Measurements from ENCODE around the gene CREB3. TPM values are rescaled to one million over a fixed set of nuclear protein-coding genes. Genes with fewer than 3 reads are reported as not detected.
A peak's percentile ranks its signal among the peaks of the same experiment; 100 is the strongest.

CREB3 gene
- total RNA-seq, 1 donor from 2014 or later: 39.0 TPM

DNA sequence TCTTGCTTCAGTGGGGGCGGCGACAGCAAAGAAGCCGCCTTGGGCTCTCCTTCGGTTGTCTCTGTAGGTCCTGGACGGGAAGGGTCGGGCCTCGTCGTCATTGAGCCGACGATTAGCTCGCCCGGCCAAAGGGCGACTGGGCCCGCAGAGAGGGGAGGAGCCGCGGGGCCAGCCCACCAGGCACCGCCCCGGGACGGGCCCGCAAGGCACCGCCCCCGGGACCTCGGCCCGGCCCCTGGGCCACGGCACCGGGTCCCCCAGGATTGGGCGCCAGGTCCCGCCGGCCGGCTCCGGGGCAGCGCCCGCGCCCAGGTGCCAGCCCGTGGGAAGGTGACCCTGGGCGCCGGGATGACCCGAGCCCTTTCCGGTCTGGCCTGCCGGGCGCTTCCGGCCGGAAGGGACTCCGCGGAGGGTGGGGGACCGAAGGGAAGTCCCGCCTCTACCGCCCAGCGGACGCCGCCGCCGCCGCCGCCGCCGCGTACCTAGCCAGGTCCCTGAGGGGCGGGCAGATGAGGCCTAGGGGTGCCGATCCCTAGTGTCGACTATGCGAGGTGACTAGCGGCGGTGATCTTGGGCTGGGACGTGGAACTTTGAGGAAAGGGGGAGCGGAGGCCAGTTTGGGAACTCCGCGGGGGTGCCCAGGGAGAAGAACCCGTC, 16.5 kb downstream of the CREB3 start, which contains the start of the genes GBA2 and RGP1:
GBA2 (minus strand) TSS at position 371 of the 657 bp plus-strand sequence. CDS start 524 bp downstream, outside the sequence.
RGP1 (plus strand) TSS at position 430 of the 657 bp plus-strand sequence. CDS start 469 bp downstream, outside the sequence.
- Mint-ChIP-seq H3K36me3 (ENCODE audit: unreplicated experiment) (peaks cover 33% of the 10 kb centered on the region), H3K4me1 (ENCODE audit: unreplicated experiment) (peaks cover 47% of the 10 kb centered on the region), H3K9me3 (ENCODE audit: unreplicated experiment) (no peaks in the 10 kb centered on the region), H3K4me3 (ENCODE audit: unreplicated experiment) (peak within 1 kb of the TSS; percentile 90), H3K27me3 (ENCODE audit: unreplicated experiment) (no peaks in the 10 kb centered on the region), H3K27ac (ENCODE audit: unreplicated experiment) (peak within 1 kb of the TSS; percentile 89)
- DNase-seq (ENCODE audit: extremely low spot score, unreplicated experiment): peak; percentile 90
- TF ChIP-seq, protein P1, sequence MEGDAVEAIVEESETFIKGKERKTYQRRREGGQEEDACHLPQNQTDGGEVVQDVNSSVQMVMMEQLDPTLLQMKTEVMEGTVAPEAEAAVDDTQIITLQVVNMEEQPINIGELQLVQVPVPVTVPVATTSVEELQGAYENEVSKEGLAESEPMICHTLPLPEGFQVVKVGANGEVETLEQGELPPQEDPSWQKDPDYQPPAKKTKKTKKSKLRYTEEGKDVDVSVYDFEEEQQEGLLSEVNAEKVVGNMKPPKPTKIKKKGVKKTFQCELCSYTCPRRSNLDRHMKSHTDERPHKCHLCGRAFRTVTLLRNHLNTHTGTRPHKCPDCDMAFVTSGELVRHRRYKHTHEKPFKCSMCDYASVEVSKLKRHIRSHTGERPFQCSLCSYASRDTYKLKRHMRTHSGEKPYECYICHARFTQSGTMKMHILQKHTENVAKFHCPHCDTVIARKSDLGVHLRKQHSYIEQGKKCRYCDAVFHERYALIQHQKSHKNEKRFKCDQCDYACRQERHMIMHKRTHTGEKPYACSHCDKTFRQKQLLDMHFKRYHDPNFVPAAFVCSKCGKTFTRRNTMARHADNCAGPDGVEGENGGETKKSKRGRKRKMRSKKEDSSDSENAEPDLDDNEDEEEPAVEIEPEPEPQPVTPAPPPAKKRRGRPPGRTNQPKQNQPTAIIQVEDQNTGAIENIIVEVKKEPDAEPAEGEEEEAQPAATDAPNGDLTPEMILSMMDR (IDR thresholded peaks at IDR 0.05): no peak

DNA sequence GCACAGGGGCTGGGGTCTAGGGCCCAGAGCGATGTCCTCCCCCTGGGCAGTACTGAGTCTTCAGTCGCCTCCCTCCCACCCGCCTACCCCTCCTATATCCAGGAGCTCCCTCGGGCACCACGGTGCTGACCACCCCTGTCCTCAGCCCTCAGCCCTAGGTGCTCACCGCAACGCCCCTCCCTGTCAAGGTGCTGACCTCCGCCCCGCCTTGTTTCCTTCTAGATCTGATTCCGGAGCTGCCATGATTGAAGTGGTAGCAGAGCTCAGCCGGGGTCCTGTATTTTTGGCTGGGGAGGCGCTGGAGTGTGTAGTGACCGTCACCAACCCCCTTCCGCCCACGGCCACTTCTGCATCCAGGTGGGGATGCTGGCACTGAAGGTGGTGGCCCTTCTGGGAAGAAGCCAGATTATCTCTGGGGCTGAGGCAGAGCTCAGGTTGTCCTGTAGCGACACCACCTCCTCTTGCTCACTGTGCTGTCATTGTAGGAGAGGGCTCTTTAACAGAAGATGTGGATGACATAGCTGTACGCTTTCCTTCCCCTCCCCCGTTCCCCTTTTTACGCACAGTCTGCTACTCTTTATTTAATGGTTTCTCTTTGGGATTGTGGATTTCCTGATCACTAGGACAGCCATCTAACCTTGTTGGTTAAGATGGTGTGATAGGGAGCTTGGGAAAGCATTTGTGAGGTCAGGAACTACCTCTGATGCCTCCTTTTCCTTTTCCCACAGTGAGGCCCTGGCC, 17.2 kb downstream of the CREB3 start:
- H3K36me3 Mint-ChIP-seq (ENCODE audit: unreplicated experiment): peaks cover 31% of the 10 kb centered on the region
- no peaks in the 10 kb centered on the region for H3K9me3 Mint-ChIP-seq (ENCODE audit: unreplicated experiment)
- H3K27me3 Mint-ChIP-seq (ENCODE audit: unreplicated experiment): no peaks in the 10 kb centered on the region
- H3K4me1 Mint-ChIP-seq (ENCODE audit: unreplicated experiment): peaks cover 49% of the 10 kb centered on the region
- peak overlapping the region; percentile 89 for H3K27ac Mint-ChIP-seq (ENCODE audit: unreplicated experiment)
- TF ChIP-seq, protein P1 (IDR thresholded peaks at IDR 0.05): no peak
- no peak for DNase-seq (ENCODE audit: extremely low spot score, unreplicated experiment)
- H3K4me3 Mint-ChIP-seq (ENCODE audit: unreplicated experiment): peak overlapping the region; percentile 89

DNA sequence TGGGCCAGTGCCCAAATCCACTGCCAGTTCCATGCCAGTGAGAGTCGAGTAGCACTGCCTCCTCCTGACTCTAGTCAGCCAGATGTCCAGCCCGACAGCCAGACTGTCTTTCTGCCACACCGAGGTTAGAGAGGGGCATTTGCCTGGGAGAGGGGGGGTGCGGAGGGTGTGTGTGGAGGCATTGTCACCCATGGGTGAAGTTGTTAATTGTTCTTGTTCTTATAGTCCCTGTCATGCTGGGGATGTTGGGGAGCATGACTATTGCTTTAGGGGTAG, 17.7 kb downstream of the CREB3 start:
- Mint-ChIP-seq H3K27me3 (ENCODE audit: unreplicated experiment) (no peaks in the 10 kb centered on the region), H3K9me3 (ENCODE audit: unreplicated experiment) (no peaks in the 10 kb centered on the region), H3K4me1 (ENCODE audit: unreplicated experiment) (peaks cover 49% of the 10 kb centered on the region), H3K4me3 (ENCODE audit: unreplicated experiment) (peak overlapping the region; percentile 89), H3K27ac (ENCODE audit: unreplicated experiment) (peak overlapping the region; percentile 89), H3K36me3 (ENCODE audit: unreplicated experiment) (peaks cover 29% of the 10 kb centered on the region)
- no peak for DNase-seq (ENCODE audit: extremely low spot score, unreplicated experiment)
- TF ChIP-seq, protein P1 (IDR thresholded peaks at IDR 0.05): no peak

DNA sequence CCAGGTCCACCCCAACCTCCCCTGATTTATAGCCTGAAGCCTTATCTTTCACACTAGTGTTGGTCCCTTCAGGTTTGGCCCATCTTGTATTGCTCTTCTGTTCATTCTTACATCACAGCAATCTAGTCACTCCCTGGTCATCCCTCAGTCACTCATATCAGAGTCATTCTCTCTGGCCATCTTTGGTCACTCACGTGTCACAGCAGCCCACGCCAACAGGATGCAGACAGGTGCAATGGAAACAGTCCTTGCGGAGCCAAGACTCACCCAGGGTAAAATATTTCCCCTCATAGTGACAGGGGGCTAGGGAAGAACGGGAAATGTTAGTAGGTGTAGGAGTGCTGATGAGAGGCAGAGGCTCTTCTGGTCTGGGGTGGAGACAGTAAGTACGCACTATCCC, 21.0 kb downstream of the CREB3 start:
- no peaks in the 10 kb centered on the region for H3K27me3 Mint-ChIP-seq (ENCODE audit: unreplicated experiment)
- DNase-seq (ENCODE audit: extremely low spot score, unreplicated experiment): no peak
- TF ChIP-seq, protein P1 (IDR thresholded peaks at IDR 0.05): no peak
- H3K4me3 Mint-ChIP-seq (ENCODE audit: unreplicated experiment): no peak overlapping the region
- H3K4me1 Mint-ChIP-seq (ENCODE audit: unreplicated experiment): peaks cover 45% of the 10 kb centered on the region
- no peaks in the 10 kb centered on the region for H3K9me3 Mint-ChIP-seq (ENCODE audit: unreplicated experiment)
- no peak overlapping the region for H3K27ac Mint-ChIP-seq (ENCODE audit: unreplicated experiment)
- peaks cover 22% of the 10 kb centered on the region for H3K36me3 Mint-ChIP-seq (ENCODE audit: unreplicated experiment)

DNA sequence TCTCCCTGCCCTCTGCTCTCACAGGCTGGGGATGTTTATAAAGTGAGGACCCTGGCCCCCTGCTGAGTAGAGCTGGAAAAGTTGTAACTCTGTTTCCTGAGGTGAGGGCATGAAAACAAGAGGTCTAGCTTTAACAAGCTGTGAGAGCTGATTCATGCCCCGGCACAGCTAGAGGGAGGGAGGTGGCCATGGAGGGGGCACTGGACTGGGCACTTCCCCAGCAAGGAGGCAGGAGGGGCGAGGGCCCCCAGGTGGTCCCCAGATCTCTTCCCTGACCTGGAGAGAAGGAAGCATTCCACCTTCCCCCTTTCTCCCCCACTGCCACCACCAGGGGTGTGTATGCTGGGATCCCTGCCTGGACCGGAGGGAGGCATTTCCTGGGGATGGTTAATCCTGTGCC, 21.8 kb downstream of the CREB3 start, which contains the start of gene MSMP:
MSMP (minus strand) TSS at position 13 of the 400 bp plus-strand sequence. CDS start 147 bp downstream, outside the sequence.
- TF ChIP-seq, protein P1 (IDR thresholded peaks at IDR 0.05): no peak
- H3K27me3 Mint-ChIP-seq (ENCODE audit: unreplicated experiment): no peaks in the 10 kb centered on the region
- H3K27ac Mint-ChIP-seq (ENCODE audit: unreplicated experiment): no peak within 1 kb of the TSS
- DNase-seq (ENCODE audit: extremely low spot score, unreplicated experiment): no peak
- no peak within 1 kb of the TSS for H3K4me3 Mint-ChIP-seq (ENCODE audit: unreplicated experiment)
- peaks cover 51% of the 10 kb centered on the region for H3K4me1 Mint-ChIP-seq (ENCODE audit: unreplicated experiment)
- H3K36me3 Mint-ChIP-seq (ENCODE audit: unreplicated experiment): peaks cover 22% of the 10 kb centered on the region
- H3K9me3 Mint-ChIP-seq (ENCODE audit: unreplicated experiment): no peaks in the 10 kb centered on the region
